Measurements from ENCODE around the gene IFT122. TPM values are rescaled to one million over a fixed set of nuclear protein-coding genes. Genes with fewer than 3 reads are reported as not detected.

Gene IFT122
- total RNA-seq, 2 experiments from 2014 or later, result 21.6 to 37.0 TPM

- POLR2A ChIA-PET, result no interaction called here
- no peak overlapping the region for H2AFZ ChIP-seq (ENCODE audit: low read length)
- H3K9me3 ChIP-seq (ENCODE audit: low read length), result no peaks in the 10 kb centered on the region
- H3K4me2 ChIP-seq (ENCODE audit: low read length), result no peak overlapping the region
- no peak for DNase-seq (ENCODE audit: low spot score)
- no peaks in the 10 kb centered on the region for H3K4me1 ChIP-seq (ENCODE audit: insufficient read depth, low read length, poor library complexity, severe bottlenecking)
- CTCF ChIA-PET (ENCODE audit: unreplicated experiment), result no interaction called here
- H3K27ac ChIP-seq (ENCODE audit: low read depth, low read length, poor library complexity, severe bottlenecking), result no peak overlapping the region
- no peaks in the 10 kb centered on the region for H3K79me2 ChIP-seq (ENCODE audit: insufficient read depth, low read depth, low read length)
- TF ChIP-seq EZH2phosphoT487 (IDR thresholded peaks at IDR 0.05; ENCODE audit: borderline replicate concordance, low read depth, low read length), result no peak
- no peak for TF ChIP-seq CTCF (conservative IDR thresholded peaks at IDR 0.05; ENCODE audit: low read length)
- intact Hi-C loops (cut with micrococcal nuclease; ENCODE audit: unreplicated experiment), result no loop called here
- H3K36me3 ChIP-seq (ENCODE audit: insufficient read depth, low read length), result no peaks in the 10 kb centered on the region
- no TSS peak for BruUV-seq (replicated peaks)
- H4K20me1 ChIP-seq (ENCODE audit: insufficient read depth, low read length), result no peaks in the 10 kb centered on the region
- no peak overlapping the region for H3K4me3 ChIP-seq (ENCODE audit: low read depth, low read length, poor library complexity, severe bottlenecking)
- no peaks in the 10 kb centered on the region for H3K9me2 ChIP-seq (ENCODE audit: insufficient read depth, low read length)
Observed at GRCh38 chr3:129539206-129539605, 99.2 kb downstream of the IFT122 start.

- ChIA-PET CTCF (ENCODE audit: unreplicated experiment) (no interaction called here), POLR2A (no interaction called here)
- no TSS peak for BruUV-seq (replicated peaks)
- no peak overlapping the region for H2AFZ ChIP-seq (ENCODE audit: low read length)
- TF ChIP-seq CTCF (conservative IDR thresholded peaks at IDR 0.05; ENCODE audit: low read length) (no peak), EZH2phosphoT487 (IDR thresholded peaks at IDR 0.05; ENCODE audit: borderline replicate concordance, low read depth, low read length) (no peak)
- no peak overlapping the region for H3K4me2 ChIP-seq (ENCODE audit: low read length)
- H3K9me2 ChIP-seq (ENCODE audit: insufficient read depth, low read length), result no peaks in the 10 kb centered on the region
- intact Hi-C loops (cut with micrococcal nuclease; ENCODE audit: unreplicated experiment), result no loop called here
- H3K9me3 ChIP-seq (ENCODE audit: low read length), result no peaks in the 10 kb centered on the region
- H4K20me1 ChIP-seq (ENCODE audit: insufficient read depth, low read length), result no peaks in the 10 kb centered on the region
- no peaks in the 10 kb centered on the region for H3K4me1 ChIP-seq (ENCODE audit: insufficient read depth, low read length, poor library complexity, severe bottlenecking)
- no peak for DNase-seq (ENCODE audit: low spot score)
- no peak overlapping the region for H3K27ac ChIP-seq (ENCODE audit: low read depth, low read length, poor library complexity, severe bottlenecking)
- no peak overlapping the region for H3K4me3 ChIP-seq (ENCODE audit: low read depth, low read length, poor library complexity, severe bottlenecking)
- no peaks in the 10 kb centered on the region for H3K36me3 ChIP-seq (ENCODE audit: insufficient read depth, low read length)
- H3K79me2 ChIP-seq (ENCODE audit: insufficient read depth, low read depth, low read length), result no peaks in the 10 kb centered on the region
Observed at GRCh38 chr3:129540776-129541516, 100.9 kb downstream of the IFT122 start.

GRCh38 chr3:129542747-129543146, 102.7 kb downstream of the IFT122 start:
- no TSS peak for BruUV-seq (replicated peaks)
- Histone ChIP-seq H3K79me2 (ENCODE audit: insufficient read depth, low read depth, low read length) (no peaks in the 10 kb centered on the region), H3K36me3 (ENCODE audit: insufficient read depth, low read length) (no peaks in the 10 kb centered on the region), H4K20me1 (ENCODE audit: insufficient read depth, low read length) (no peaks in the 10 kb centered on the region), H3K9me3 (ENCODE audit: low read length) (no peaks in the 10 kb centered on the region), H3K4me1 (ENCODE audit: insufficient read depth, low read length, poor library complexity, severe bottlenecking) (no peaks in the 10 kb centered on the region), H3K27ac (ENCODE audit: low read depth, low read length, poor library complexity, severe bottlenecking) (no peak overlapping the region), H3K9me2 (ENCODE audit: insufficient read depth, low read length) (no peaks in the 10 kb centered on the region), H3K4me2 (ENCODE audit: low read length) (no peak overlapping the region), H3K4me3 (ENCODE audit: low read depth, low read length, poor library complexity, severe bottlenecking) (no peak overlapping the region), H2AFZ (ENCODE audit: low read length) (no peak overlapping the region)
- TF ChIP-seq EZH2phosphoT487 (IDR thresholded peaks at IDR 0.05; ENCODE audit: borderline replicate concordance, low read depth, low read length) (no peak), CTCF (conservative IDR thresholded peaks at IDR 0.05; ENCODE audit: low read length) (no peak)
- DNase-seq (ENCODE audit: low spot score), result no peak
- intact Hi-C loops (cut with micrococcal nuclease; ENCODE audit: unreplicated experiment), result no loop called here
- CTCF ChIA-PET (ENCODE audit: unreplicated experiment), result no interaction called here
- POLR2A ChIA-PET, result no interaction called here
